ENCODE data around the gene ADD3.

GRCh38 chr10:110041479-110041829, 33.7 kb downstream of the ADD3 start:
- TF ChIP-seq POLR2A (IDR thresholded peaks at IDR 0.05; ENCODE audit: low read depth, low read length) (no peak), POLR2AphosphoS5 (IDR thresholded peaks at IDR 0.05; ENCODE audit: low read depth, low read length) (no peak)
